Gastrocnemius medialis (tissue), 4 donors: ENCODE data around the gene PSAP. TPM values are rescaled to one million over a fixed set of nuclear protein-coding genes. Genes with fewer than 3 reads are reported as not detected.

Experiments used
- ATAC-seq, 2 donors: fragments of 150-250 bp; one replicate each; pipeline ENCODE4 v1.9.1; 2016
- DNase-seq, 2 donors: peaks; one replicate each; pipeline ENCODE4 v3.0.0-alpha.2; 2019
- H3K27ac ChIP-seq, 4 donors: fragments of 200-600 bp; sonication (generic); 1 replicate in 1 of 4; 2 replicates in 3 of 4; pipeline ENCODE4 v1.5.1; 2016 to 2018; ENCODE audit warnings: mild to moderate bottlenecking in 2 of 4, moderate library complexity in 1 of 4
- H3K27me3 ChIP-seq, 3 donors: fragments of 200-600 bp; sonication (generic) in 2 of 3; 1 replicate in 1 of 3; 2 replicates in 2 of 3; pipeline versions ENCODE4 v1.5.1 to v1.6.0; 2016 to 2019; ENCODE audit warnings: mild to moderate bottlenecking in 1 of 3, moderate library complexity in 1 of 3
- H3K36me3 ChIP-seq, 2 donors: fragments of 200-600 bp; sonication (generic) in 1 of 2; one replicate each; pipeline ENCODE4 v1.5.1; 2017 to 2018
- H3K4me1 ChIP-seq, 2 donors: fragments of 200-600 bp; sonication (generic) in 1 of 2; one replicate each; pipeline ENCODE4 v1.5.1; 2016 to 2017; ENCODE audit warnings: mild to moderate bottlenecking in 2 of 2
- H3K4me3 ChIP-seq, 4 donors: fragments of 200-600 bp; sonication (generic) in 3 of 4; 1 replicate in 1 of 4; 2 replicates in 3 of 4; pipeline ENCODE4 v1.5.1; 2016 to 2019; ENCODE audit warnings: mild to moderate bottlenecking in 2 of 4
- H3K9me3 ChIP-seq, 3 donors: fragments of 200-600 bp; sonication (generic) in 2 of 3; 1 replicate in 1 of 3; 2 replicates in 2 of 3; pipeline ENCODE4 v1.5.1; 2016 to 2019
- CTCF ChIP-seq, 5 experiments: fragments of 450-650 bp in 3 of 5; fragments of 200-600 bp in 2 of 5; sonication (generic) in 2 of 5; IDR thresholded peaks in 4 of 5; conservative IDR thresholded peaks in 1 of 5; 1 replicate in 4 of 5; 2 replicates in 1 of 5; pipeline ENCODE4 v1.5.1; 2016 to 2019; ENCODE audit warnings: antibody characterized with exemption in 5 of 5, mild to moderate bottlenecking in 3 of 5, moderate library complexity in 3 of 5
- POLR2A ChIP-seq, 2 donors: fragments of 450-650 bp; IDR thresholded peaks; one replicate each; pipeline ENCODE4 v1.6.1; 2017; ENCODE audit warnings: antibody characterized with exemption in 2 of 2, mild to moderate bottlenecking in 2 of 2, moderate library complexity in 2 of 2
- in situ Hi-C, 4 donors: fragments of 200-750 bp; cut with MboI; loops; one replicate each; pipeline versions ENCODE4 v1.15.0 to v1.8.0; 2017; ENCODE audit warnings: low sequenced_read_pairs in 4 of 4
- intact Hi-C: fragments of 100-400 bp; cut with DNase I; formaldehyde crosslinking; loops from one replicate; pipeline ENCODE4 v1.15.1; 2023; ENCODE audit warnings: low total_unique reads
- total RNA-seq, 4 donors: library from RNA; depleted of rRNA; stranded (reverse); fragments of >200 nt; gene quantifications; one replicate each; pipeline versions ENCODE4 v1.1.0 to v1.2.3, GENCODE V29; 2016

The PSAP gene
- total RNA-seq, 4 donors from 2014 or later = 833 to 1,730 (median 1,179) TPM

- H3K27ac ChIP-seq = peak overlapping the region; percentile 94 to 99 (median 97)
Observed at GRCh38 chr10:71849461-71849908, 1.6 kb downstream of the PSAP start.

GRCh38 chr10:71848325-71849275, 2.5 kb downstream of the PSAP start:
- TF ChIP-seq CTCF (IDR thresholded peaks at IDR 0.05 in 4 of 5, conservative IDR thresholded peaks at IDR 0.05 in 1 of 5) (no peak), POLR2A (IDR thresholded peaks at IDR 0.05) (no peak)
- no peaks in the 10 kb centered on the region for H3K9me3 ChIP-seq
- peak overlapping the region; percentile 89 to 97 (median 91) for H3K4me3 ChIP-seq
- DNase-seq (no peak), ATAC-seq (no peak)
- no peaks in the 10 kb centered on the region for H3K36me3 ChIP-seq
- intact Hi-C loops = no loop called here
- peak overlapping the region; percentile 94 to 99 (median 97) for H3K27ac ChIP-seq
- peaks cover 70 to 72% of the 10 kb centered on the region in 2 donors for H3K4me1 ChIP-seq
- in situ Hi-C loops = no loop called here
- H3K27me3 ChIP-seq = no peaks in the 10 kb centered on the region

More at GRCh38 chr10:71849461-71849908, 1.6 kb downstream of the PSAP start:
- no peaks in the 10 kb centered on the region for H3K27me3 ChIP-seq
- H3K36me3 ChIP-seq = no peaks in the 10 kb centered on the region
- H3K4me1 ChIP-seq = peaks cover 61 to 63% of the 10 kb centered on the region in 2 donors
- peak in 1 of 2 donors; percentile 17 for DNase-seq
- TF ChIP-seq POLR2A (IDR thresholded peaks at IDR 0.05) = no peak
- TF ChIP-seq CTCF (IDR thresholded peaks at IDR 0.05 in 4 of 5, conservative IDR thresholded peaks at IDR 0.05 in 1 of 5) = no peak
- no peaks in the 10 kb centered on the region for H3K9me3 ChIP-seq
- in situ Hi-C loops (no loop called here), intact Hi-C loops (no loop called here)
- no peak for ATAC-seq
- H3K4me3 ChIP-seq = peak overlapping the region; percentile 89 to 97 (median 91)

GRCh38 chr10:71847418-71847817, 3.6 kb downstream of the PSAP start:
- DNase-seq (no peak), ATAC-seq (no peak)
- H3K4me3 ChIP-seq = no peak overlapping the region
- no peaks in the 10 kb centered on the region for H3K27me3 ChIP-seq
- H3K9me3 ChIP-seq = no peaks in the 10 kb centered on the region
- H3K36me3 ChIP-seq = no peaks in the 10 kb centered on the region
- intact Hi-C loops = no loop called here
- TF ChIP-seq POLR2A (IDR thresholded peaks at IDR 0.05) (no peak), CTCF (IDR thresholded peaks at IDR 0.05 in 4 of 5, conservative IDR thresholded peaks at IDR 0.05 in 1 of 5) (no peak)
- H3K27ac ChIP-seq = peak overlapping the region; percentile 94 to 99 (median 97)
- H3K4me1 ChIP-seq = peaks cover 82 to 84% of the 10 kb centered on the region in 2 donors
- in situ Hi-C loops = no loop called here

GRCh38 chr10:71846816-71847215, 4.2 kb downstream of the PSAP start:
- no peak overlapping the region for H3K4me3 ChIP-seq
- DNase-seq = no peak
- intact Hi-C loops (no loop called here), in situ Hi-C loops (no loop called here)
- peaks cover 85 to 86% of the 10 kb centered on the region in 2 donors for H3K4me1 ChIP-seq
- H3K36me3 ChIP-seq = no peaks in the 10 kb centered on the region
- no peak for TF ChIP-seq CTCF (IDR thresholded peaks at IDR 0.05 in 4 of 5, conservative IDR thresholded peaks at IDR 0.05 in 1 of 5)
- TF ChIP-seq POLR2A (IDR thresholded peaks at IDR 0.05) = no peak
- H3K27ac ChIP-seq = peak overlapping the region; percentile 94 to 99 (median 97)
- ATAC-seq = no peak
- no peaks in the 10 kb centered on the region for H3K27me3 ChIP-seq
- no peaks in the 10 kb centered on the region for H3K9me3 ChIP-seq
